ENCODE data around the gene SF3A2.

DNA sequence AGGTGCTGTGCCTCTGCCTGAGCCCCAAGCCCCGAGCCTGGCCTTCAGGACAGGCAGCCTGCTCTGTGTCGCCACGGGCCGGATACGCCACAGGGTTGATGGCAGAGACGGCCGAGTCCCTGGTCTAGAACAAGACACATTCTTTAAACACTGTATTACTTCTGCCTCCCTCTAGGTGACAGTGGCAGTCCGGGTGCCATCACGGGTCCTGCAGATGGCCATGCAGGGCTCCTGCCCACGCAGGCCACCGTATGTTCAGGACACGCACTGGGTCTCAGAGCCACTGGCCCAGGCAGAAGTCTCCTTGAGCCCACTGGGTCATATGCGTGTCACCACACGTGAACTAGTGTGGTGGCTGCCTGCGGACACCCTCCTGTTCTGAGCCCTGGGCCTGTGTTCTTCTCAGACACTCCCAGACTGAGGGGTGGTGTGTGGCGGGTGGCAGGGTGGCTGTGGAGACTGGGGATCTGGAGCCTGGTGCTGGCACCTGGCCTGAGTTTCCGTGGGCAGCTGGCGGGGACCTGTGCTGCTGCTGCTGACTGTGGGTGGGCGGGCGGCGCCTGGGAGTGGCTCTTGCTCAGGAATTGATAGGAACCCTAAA lies 4.9 kb upstream of the SF3A2 start:
- TF ChIP-seq, protein P1, sequence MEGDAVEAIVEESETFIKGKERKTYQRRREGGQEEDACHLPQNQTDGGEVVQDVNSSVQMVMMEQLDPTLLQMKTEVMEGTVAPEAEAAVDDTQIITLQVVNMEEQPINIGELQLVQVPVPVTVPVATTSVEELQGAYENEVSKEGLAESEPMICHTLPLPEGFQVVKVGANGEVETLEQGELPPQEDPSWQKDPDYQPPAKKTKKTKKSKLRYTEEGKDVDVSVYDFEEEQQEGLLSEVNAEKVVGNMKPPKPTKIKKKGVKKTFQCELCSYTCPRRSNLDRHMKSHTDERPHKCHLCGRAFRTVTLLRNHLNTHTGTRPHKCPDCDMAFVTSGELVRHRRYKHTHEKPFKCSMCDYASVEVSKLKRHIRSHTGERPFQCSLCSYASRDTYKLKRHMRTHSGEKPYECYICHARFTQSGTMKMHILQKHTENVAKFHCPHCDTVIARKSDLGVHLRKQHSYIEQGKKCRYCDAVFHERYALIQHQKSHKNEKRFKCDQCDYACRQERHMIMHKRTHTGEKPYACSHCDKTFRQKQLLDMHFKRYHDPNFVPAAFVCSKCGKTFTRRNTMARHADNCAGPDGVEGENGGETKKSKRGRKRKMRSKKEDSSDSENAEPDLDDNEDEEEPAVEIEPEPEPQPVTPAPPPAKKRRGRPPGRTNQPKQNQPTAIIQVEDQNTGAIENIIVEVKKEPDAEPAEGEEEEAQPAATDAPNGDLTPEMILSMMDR (IDR thresholded peaks at IDR 0.05): no peak
- TF ChIP-seq POLR2A (IDR thresholded peaks at IDR 0.05) (no peak), EP300 (IDR thresholded peaks at IDR 0.05) (no peak), POLR2AphosphoS5 (IDR thresholded peaks at IDR 0.05) (no peak)

All from sigmoid colon (tissue), 4 donors.